Activated B cell treated with CpG ODN at 0.5 μM for 24 hours (primary cell): ENCODE data around the gene NEDD4. TPM values are rescaled to one million over a fixed set of nuclear protein-coding genes. Genes with fewer than 3 reads are reported as not detected.
A peak's percentile ranks its signal among the peaks of the same experiment; 100 is the strongest.

ENCODE experiments used
- ATAC-seq: fragments of 200-7000 bp; cut with Tn5 transposase; one replicate; pipeline ENCODE4 v1.10.0; 2021; ENCODE audit warnings: low read depth, mild to moderate bottlenecking, moderate library complexity
- CTCF ChIA-PET: fragments of 350-600 bp; sonication (Branson Sonifier 250); formaldehyde crosslinking; loops from one replicate; lab custom pipeline; 2021; ENCODE audit warnings: antibody characterized with exemption; lab: Charles Lee
- POLR2A ChIA-PET: fragments of 350-600 bp; sonication (Branson Sonifier 250); formaldehyde crosslinking; loops from one replicate; lab custom pipeline; 2021; ENCODE audit warnings: antibody characterized with exemption; lab: Charles Lee
- DNase-seq: peaks from one replicate; pipeline ENCODE4 v3.0.0; 2022
- H3K27ac Mint-ChIP-seq: one replicate; pipeline ENCODE4 v1.8.0; 2020; ENCODE audit warnings: mixed read lengths
- H3K27me3 Mint-ChIP-seq: one replicate; pipeline ENCODE4 v1.8.0; 2021; ENCODE audit warnings: mixed read lengths
- H3K36me3 Mint-ChIP-seq: one replicate; pipeline ENCODE4 v1.8.0; 2021; ENCODE audit warnings: low read depth, mixed read lengths
- H3K4me1 Mint-ChIP-seq: one replicate; pipeline ENCODE4 v1.8.0; 2021; ENCODE audit warnings: mixed read lengths
- H3K4me3 Mint-ChIP-seq: one replicate; pipeline ENCODE4 v1.8.0; 2020; ENCODE audit warnings: mild to moderate bottlenecking, mixed read lengths
- H3K9me3 Mint-ChIP-seq: one replicate; pipeline ENCODE4 v1.8.0; 2020; ENCODE audit warnings: mixed read lengths
- intact Hi-C: fragments of 100-400 bp; cut with micrococcal nuclease; formaldehyde crosslinking; loops from one replicate; pipeline ENCODE4 v1.15.1; 2024
- total RNA-seq: library from RNA; stranded (reverse); gene quantifications from 2 replicates; pipeline ENCODE4 v1.2.3, GENCODE V29; 2022
- TF ChIP-seq, protein P1 (sequence below): fragments of 200-600 bp; IDR thresholded peaks from one replicate; pipeline ENCODE4 v1.8.0; 2022; ENCODE audit warnings: antibody characterized with exemption, mild to moderate bottlenecking

The NEDD4 gene
- total RNA-seq = 0.47 and 0.66 TPM in 2 replicates

DNA sequence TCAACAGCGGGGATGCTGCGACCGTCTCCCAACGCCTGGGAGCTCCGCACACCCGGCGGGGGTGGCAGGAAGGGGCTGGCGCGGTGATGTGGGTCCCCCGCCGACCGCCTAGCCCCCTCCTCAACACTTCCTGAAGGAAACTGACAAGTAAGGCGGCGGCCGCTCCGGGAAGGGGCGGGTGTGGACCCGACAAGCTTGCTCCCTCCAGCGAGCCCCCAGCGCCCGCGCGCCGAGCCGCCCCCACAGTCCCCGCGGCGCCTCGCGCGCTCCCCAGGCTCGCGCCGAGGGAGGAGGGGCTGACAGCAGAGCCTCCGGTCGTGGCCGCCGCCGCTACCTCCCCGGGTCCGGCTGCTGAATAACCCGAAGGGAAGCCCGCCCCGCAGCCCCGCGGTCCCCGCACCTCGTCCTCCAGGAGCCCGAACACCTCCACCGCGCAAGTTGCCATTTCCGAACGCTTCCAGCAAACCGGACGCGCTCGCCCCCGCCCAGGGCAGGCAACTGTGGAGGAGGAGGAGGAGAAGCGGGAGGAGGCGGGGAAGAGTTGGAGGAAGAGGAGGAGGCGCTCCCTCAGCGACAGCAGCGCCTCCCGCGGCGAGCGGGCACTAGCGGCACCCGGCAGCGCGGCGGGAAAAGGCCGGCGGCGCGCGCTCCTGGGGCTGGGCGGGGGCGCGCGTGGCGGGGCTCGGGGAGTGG, at the start of gene NEDD4:
Gene NEDD4, minus strand, starts transcription at position 502 of the 693 bp plus-strand sequence. Its CDS starts 57 bp downstream, at position 445.
- POLR2A ChIA-PET = no interaction called here
- TF ChIP-seq, protein P1, sequence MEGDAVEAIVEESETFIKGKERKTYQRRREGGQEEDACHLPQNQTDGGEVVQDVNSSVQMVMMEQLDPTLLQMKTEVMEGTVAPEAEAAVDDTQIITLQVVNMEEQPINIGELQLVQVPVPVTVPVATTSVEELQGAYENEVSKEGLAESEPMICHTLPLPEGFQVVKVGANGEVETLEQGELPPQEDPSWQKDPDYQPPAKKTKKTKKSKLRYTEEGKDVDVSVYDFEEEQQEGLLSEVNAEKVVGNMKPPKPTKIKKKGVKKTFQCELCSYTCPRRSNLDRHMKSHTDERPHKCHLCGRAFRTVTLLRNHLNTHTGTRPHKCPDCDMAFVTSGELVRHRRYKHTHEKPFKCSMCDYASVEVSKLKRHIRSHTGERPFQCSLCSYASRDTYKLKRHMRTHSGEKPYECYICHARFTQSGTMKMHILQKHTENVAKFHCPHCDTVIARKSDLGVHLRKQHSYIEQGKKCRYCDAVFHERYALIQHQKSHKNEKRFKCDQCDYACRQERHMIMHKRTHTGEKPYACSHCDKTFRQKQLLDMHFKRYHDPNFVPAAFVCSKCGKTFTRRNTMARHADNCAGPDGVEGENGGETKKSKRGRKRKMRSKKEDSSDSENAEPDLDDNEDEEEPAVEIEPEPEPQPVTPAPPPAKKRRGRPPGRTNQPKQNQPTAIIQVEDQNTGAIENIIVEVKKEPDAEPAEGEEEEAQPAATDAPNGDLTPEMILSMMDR = no peak
- Mint-ChIP-seq H3K27me3 (peaks cover 16% of the 10 kb centered on the region), H3K36me3 (no peaks in the 10 kb centered on the region), H3K4me1 (peaks cover 10% of the 10 kb centered on the region), H3K9me3 (no peaks in the 10 kb centered on the region), H3K4me3 (peak within 1 kb of the TSS; percentile 89), H3K27ac (no peak within 1 kb of the TSS)
- DNase-seq (peak; percentile 61), ATAC-seq (peak; percentile 84)
- CTCF ChIA-PET = no interaction called here
- intact Hi-C loops = loop anchor here (2.0 to 10.0 kb wide), 2 partner anchors 254 to 372 kb away; partner anchors contain the start of gene TEX9

DNA sequence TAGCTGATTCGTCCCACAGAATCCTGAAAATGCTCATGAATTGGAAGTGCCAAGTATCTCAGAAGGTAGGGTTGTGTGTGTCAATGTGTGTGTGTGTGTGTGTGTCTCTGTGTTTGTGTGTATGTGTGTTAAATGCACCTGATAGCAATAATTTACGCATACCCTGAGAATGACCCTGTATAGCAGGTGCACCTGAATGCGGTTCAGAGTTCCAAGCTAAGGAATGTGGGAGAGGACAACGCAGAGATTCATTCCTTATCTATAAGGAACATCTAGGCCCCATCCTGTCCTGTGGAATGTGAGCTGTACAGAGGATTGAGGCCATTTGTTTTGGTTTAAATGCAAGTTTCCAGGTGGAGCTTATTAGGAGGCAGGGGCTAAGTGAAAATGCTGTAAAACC, 49.1 kb upstream of the NEDD4 start:
- no peak overlapping the region for H3K27ac Mint-ChIP-seq
- CTCF ChIA-PET = no interaction called here
- POLR2A ChIA-PET = no interaction called here
- no peaks in the 10 kb centered on the region for H3K36me3 Mint-ChIP-seq
- H3K4me3 Mint-ChIP-seq = no peak overlapping the region
- ATAC-seq (no peak), DNase-seq (no peak)
- H3K4me1 Mint-ChIP-seq = peaks cover 12% of the 10 kb centered on the region
- peaks cover 6% of the 10 kb centered on the region for H3K9me3 Mint-ChIP-seq
- peaks cover 11% of the 10 kb centered on the region for H3K27me3 Mint-ChIP-seq
- TF ChIP-seq, protein P1 = no peak
- intact Hi-C loops = no loop called here

DNA sequence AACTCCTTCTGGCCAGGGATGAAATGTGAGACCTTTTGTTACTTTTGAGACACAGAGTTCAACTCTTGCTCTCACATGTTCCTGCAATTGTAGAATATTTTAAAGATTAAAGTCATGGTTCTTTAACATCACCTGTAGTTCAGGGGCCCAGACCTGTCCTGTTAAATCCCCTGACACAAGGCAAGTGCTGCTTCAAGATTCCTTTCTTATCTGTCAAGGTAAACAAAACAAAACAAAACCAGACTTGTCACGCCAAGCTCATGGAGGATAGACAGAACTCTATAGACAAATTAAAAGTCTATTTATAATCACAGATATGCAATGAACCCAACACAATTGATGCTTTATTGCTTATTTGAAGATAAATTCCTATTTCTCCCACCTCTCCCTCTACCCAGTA, 48.6 kb upstream of the NEDD4 start:
- CTCF ChIA-PET = no interaction called here
- Mint-ChIP-seq H3K4me3 (no peak overlapping the region), H3K4me1 (peaks cover 12% of the 10 kb centered on the region), H3K9me3 (peaks cover 6% of the 10 kb centered on the region), H3K36me3 (no peaks in the 10 kb centered on the region), H3K27ac (no peak overlapping the region), H3K27me3 (peaks cover 11% of the 10 kb centered on the region)
- TF ChIP-seq, protein P1 = no peak
- ATAC-seq (no peak), DNase-seq (no peak)
- intact Hi-C loops = no loop called here
- POLR2A ChIA-PET = no interaction called here

DNA sequence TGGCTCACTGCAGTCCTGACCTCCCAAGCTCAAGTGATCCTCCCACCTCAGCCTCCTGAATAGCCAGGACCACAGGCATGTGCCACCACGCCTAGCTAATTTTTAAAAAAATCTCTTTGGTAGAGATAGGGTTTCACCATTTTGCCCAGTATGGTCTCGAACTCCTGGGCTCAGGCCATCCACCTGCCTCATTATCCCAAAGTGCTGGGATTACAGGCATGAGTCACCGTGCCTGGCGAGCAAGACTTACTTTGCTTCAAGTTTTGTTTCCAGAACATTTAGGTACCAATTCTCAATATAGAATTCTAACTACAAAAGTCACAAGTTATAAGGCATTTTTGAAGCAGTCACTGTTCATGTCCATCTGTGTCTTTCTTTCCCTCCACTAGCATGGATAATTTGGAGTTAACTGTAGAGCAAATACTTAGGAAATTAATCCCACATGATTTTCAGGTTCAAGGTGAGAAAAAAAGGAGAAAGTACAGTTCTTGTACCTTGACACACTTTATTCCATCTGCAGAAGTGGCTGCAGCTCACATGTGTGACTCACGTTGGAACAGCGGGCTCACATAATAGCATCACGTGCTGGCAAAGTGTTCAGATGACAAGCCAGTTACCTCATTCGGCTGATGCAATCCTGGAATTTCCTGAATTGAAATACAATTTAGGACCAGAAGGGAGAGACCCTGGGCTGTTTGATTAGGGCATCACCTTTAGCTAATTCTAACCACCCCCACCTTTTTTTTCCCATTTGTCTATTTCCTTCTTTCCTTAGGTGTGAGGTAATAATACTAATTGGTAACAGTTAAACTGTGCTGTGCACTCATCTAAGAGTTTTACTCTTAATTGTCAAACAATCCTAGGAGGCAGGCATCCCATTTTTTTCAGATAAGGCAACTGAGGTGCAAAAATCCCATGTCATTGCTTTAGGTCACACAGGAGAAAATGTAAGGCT, 46.9 kb upstream of the NEDD4 start:
- peaks cover 10% of the 10 kb centered on the region for H3K27me3 Mint-ChIP-seq
- TF ChIP-seq, protein P1 = no peak
- POLR2A ChIA-PET = no interaction called here
- H3K4me1 Mint-ChIP-seq = peaks cover 12% of the 10 kb centered on the region
- H3K9me3 Mint-ChIP-seq = peaks cover 6% of the 10 kb centered on the region
- no peak overlapping the region for H3K27ac Mint-ChIP-seq
- H3K4me3 Mint-ChIP-seq = no peak overlapping the region
- DNase-seq = no peak
- intact Hi-C loops = no loop called here
- CTCF ChIA-PET = no interaction called here
- H3K36me3 Mint-ChIP-seq = no peaks in the 10 kb centered on the region
- ATAC-seq = no peak

DNA sequence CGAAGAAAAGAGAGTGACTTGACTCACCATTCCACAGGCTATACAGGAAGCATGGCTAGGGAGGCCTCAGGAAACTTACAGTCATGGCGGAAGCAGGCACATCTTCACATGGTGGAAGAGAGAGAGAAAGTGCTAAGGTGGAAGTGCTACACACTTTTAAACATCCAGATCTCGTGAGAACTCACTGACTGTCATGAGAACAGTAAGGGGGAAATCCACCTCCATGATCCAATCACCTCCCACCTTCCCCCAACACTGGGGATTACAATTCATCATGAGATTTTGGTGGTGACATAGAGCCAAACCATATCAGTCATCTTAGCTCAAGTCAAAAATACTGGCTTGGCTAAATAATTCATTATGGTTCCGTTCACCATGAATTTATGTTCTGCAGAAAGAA, 45.3 kb upstream of the NEDD4 start:
- POLR2A ChIA-PET = no interaction called here
- ATAC-seq = no peak

More for the DNA sequence above, 45.3 kb upstream of the NEDD4 start:
- Mint-ChIP-seq H3K27me3 (peaks cover 10% of the 10 kb centered on the region), H3K27ac (no peak overlapping the region), H3K9me3 (peaks cover 4% of the 10 kb centered on the region), H3K4me3 (no peak overlapping the region), H3K36me3 (no peaks in the 10 kb centered on the region), H3K4me1 (peaks cover 12% of the 10 kb centered on the region)
- TF ChIP-seq, protein P1 = no peak
- CTCF ChIA-PET = no interaction called here
- DNase-seq = no peak
- intact Hi-C loops = no loop called here
